Prostate gland (tissue), 2 donors: ENCODE results near the gene TMEM165.

ENCODE experiments used
- CTCF ChIP-seq, 4 experiments: fragments of 200-600 bp in 2 of 4; fragments of 450-650 bp in 2 of 4; sonication (generic) in 2 of 4; IDR thresholded peaks; 1 replicate in 3 of 4; 2 replicates in 1 of 4; pipeline ENCODE4 v1.5.1; 2016 to 2019; ENCODE audit warnings: antibody characterized with exemption in 4 of 4, mild to moderate bottlenecking in 2 of 4, moderate library complexity in 2 of 4
- POLR2AphosphoS5 ChIP-seq: sonication (generic); formaldehyde crosslinking; IDR thresholded peaks from one replicate; pipeline ENCODE4 v1.6.1; 2017; ENCODE audit warnings: antibody characterized with exemption

- no peak for TF ChIP-seq POLR2AphosphoS5
- no peak for TF ChIP-seq CTCF (IDR thresholded peaks at IDR 0.05)
These were observed 41.1 kb upstream of the TMEM165 start for GRCh38 chr4:55354648-55355047.
